HG03558 (cell line): ENCODE data around the gene RASAL2.

Source experiments
- ATAC-seq: cut with Tn5 transposase; IDR thresholded peaks from one replicate; pipeline ENCODE4 v1.9.1; 2021; ENCODE audit warnings: moderate number of reproducible peaks; ENCODE audit not compliant: unreplicated experiment; ENCODE audit errors: extremely low read depth

Gene RASAL2

DNA sequence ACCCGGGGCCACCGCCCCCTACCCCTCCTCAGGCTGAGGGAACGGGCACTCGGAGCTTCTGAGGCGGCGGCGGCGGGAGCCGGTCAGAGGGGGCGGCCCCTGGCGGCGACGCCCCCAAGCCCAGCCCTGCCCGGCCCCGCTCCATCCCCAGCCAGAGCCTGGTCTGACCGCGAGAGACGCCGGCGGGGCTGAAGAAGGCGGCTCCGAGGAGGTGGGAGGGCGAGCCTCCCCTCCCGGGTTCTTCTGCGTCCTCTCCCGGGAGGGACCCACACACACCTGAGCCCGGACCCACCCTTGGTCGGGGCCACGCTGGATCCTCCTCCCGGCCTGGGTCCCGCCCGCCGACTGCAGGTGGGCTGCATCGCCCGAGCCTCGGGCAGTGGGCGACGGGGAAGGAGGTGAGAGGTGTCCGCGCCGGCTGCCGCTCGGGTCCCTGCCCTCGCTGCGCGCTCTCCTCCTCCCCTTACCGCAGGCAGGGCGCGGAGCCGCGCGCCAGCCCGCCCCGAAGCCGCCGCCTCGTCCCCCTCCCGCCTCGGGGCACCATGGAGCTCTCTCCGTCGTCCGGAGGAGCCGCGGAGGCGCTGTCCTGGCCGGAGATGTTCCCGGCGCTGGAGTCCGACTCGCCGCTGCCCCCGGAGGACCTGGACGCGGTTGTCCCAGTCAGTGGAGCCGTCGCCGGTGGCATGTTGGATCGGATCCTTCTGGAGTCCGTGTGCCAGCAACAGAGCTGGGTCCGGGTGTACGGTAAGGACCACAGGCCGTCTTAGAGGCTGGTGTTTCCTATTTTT, at the start of gene RASAL2:
Gene RASAL2 (plus strand): TSS at position 154 of the 788 bp plus-strand sequence. CDS start 389 bp downstream, at position 543.
- peak; percentile 28 for ATAC-seq

DNA sequence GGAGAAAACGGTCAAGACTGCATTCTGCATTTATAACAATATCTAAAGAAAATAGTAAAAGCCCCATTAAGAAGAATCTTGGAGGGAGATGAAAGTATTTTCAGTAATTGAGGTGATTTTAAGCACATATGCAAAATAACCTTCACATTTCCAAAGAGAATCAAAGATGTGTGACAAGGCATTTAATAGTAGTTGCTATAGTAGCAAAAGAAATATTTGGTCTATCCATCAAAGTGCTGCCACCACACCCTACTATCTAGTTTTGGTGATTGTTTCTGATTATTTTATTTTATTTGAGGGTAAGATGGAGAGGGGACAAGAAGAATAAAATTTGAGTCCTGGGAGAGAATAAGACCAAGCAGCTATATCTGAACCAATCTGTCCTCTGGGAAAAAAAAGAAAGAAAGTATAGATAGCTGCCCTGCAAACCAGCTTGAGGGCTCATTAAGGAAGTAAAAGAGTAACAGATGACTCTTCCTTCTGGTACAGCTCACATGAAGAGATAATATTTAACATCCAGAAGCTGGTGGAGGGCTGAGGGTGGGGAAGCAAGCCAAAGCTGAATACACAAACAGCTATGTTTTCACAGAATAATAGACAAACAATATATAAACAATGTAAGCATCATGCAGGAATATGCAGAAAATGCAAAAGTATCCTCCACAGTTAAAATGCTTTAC, 47.2 kb upstream of the RASAL2 start:
- no peak for ATAC-seq

DNA sequence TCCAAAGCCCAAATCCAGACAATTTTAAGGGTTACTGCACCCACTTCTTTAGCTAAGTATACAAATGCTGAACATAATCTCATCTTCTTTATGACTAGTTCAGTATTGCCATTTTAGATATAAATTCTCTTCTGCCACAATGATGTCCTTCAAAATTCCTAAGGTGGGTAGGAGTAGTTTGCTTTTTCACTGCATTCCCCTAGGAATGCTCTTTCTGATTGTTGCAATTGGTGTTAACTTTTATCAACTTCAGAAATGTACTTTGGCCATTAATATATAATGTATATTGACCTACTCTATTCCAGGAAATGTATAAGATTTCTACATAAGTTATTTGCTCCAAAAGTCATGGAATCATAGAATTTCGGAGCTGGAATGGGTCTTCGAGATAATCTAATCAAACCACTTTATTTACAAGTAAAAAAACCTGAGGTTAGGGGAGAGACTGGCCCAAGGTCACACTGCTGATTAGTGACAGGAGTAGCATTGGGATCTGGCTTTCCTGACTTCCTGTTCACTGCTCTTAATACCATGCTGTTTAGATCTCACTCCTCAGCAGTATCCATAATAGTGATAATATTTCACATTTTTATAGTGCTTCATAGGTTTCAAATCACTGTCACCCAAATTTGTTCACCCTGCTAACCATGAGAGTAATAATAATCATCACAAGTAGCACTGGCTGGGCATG, 46.4 kb upstream of the RASAL2 start:
- ATAC-seq = no peak

DNA sequence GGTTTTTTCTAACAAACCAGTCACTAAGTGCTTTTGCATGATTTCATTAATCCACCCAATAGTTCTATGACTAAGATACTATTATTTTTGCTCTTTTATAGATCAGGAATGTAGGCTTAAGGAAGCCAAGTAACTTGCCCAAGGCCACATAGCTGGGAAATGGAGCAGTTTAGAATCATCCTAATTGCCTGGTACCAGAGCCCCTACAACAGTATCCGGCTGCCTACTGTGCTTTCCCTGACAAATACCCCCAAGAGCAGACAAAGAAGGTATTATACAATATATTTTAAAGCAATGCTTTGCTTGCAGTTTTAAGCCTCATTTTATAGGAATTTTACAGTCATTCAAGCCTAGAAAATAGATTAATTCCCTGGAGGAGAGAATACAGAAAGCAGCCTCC, 45.5 kb upstream of the RASAL2 start:
- ATAC-seq = no peak

DNA sequence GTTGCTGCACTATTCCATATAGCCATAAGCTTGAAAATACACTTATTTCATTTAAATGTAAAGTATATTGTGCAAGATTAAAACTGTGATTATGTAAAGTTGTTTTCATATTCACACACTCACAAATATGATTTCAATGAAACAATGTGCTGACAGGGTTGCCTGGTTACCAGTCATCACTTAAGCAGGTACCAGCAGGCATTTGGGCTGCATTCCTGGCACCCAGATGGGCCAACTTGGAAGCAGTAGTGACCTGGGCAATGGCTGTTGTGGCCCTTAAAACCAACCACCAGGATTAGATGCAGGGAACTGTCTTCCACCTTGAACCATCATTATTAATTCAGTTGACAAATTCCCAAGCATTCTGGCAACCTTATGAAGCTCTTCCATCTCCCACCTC, 45.0 kb upstream of the RASAL2 start:
- ATAC-seq = no peak

DNA sequence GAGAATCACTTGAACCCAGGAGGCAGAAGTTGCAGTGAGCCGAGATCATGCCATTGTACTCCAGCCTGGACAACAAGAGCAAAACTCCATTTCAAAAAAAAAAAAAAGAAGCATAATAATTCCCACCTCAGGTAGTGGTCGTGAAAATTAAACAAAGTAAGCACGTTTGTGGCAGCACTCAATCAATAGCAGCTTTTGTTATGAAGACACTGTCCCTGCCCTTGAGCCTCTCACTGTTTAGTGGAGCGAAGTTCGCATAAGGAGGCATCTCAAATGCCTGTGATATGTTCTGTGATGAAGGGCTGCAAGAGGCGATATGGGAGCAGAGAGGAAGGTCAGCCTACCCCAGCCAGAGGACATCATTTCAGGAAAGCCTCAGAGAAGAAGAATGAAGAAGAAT, 43.8 kb upstream of the RASAL2 start:
- no peak for ATAC-seq

DNA sequence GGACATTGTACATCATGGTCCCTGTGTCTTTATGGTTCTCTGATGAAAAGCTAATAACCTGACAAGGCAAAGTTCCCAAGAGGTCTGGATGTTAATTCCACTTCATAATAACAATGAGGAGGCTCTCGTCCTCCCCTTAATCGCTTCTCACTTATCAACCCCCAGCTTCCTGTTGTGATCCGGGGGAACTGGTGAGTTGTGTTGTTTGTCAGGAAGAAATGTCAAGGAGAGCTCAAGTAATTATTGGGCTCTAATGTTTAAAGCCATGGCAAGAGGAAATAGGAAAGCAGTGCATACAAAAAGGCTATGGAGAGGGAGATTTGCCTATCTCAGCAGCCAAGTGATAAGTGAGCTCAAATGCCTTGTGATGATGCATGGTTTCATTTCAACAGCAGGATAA, 42.8 kb upstream of the RASAL2 start:
- ATAC-seq = no peak

DNA sequence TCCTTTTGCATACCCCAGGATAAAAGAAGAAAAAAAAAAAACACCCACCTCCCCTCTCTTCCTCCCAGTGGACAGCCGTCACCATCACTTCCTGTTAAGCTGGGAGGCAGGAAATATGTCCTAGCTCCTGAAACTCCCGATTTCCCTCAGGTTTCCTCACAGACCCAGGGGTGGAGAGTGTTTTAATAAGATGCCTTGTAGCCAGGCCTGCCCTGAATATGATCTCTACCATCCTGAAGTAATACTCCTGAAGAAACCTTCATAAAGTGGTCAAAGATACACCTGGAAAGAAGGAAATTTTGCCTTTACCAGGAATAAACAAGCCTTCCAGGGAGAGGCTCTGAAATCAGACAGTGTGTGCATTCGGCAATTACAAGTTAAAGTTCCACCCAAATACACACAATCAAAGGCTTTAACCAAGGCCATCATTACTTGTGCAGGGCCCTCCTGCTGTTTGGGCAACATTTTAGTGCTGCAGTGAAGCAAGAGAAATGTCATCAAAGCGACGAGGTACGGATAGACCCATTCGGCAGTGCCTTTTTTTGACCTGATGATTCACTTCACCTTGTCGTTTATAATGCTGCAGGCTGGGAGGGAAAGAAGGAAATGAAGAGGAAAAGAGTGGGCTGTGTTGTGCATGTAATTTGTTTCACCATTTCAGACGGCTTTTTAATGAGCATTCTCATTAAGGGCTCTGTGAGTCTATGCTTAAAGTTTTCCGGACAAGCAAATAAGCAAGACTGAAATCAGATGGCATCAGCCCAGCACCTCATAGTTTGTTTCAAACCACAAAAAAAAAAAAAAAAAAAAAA, 41.0 kb upstream of the RASAL2 start:
- no peak for ATAC-seq

DNA sequence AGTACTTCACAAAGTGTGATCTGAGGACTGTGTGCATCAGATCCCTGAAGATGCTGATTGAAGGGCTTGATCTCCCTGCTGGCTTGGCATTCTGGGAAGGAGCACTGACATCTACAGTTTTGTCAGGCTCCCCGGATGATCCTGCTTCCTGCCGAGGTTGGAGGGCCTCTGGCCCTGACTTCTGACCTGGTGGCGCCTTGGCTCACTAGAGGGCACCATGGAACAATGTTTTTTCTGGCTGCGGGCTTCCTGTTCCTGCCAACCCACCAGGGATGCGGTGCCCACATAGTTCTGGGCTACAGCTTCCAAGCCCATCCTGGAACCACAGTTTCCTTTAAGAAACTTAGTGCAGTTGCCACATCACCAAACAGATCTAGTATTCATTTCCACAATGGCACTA, 38.8 kb upstream of the RASAL2 start:
- no peak for ATAC-seq

DNA sequence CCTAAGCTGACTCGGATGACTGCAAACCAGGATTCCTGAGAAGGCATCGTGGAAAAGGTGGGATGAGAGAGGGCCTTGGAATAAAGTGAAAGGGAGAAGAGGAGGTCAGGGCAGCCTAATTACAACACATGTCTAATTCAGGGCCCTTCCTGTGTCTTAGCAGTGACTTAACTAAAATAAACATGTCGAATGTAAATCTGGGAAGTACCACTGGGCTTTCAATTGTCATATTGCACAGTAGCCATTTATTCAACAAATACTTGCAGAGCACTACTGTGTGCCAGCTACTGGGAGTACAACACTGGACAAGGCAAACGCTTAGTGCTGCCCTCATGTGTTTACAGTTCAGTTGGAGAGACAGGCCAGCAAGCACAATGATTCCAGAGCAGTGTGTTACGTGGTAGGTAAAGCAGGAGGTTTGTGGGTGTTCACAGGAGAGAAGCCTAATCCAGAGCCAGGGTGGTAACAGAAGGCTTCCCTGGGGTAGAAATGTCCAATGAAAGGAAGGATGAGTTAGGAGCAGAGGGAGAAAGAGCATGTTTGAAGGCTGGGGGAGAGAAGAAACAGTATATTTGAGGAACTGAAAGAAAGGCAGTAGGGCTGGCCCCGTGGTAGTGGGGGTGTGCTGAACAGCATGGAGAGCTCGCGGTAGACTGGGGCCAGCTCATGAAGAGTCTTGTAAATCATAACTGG, 38.0 kb upstream of the RASAL2 start:
- ATAC-seq = peak; percentile 57

DNA sequence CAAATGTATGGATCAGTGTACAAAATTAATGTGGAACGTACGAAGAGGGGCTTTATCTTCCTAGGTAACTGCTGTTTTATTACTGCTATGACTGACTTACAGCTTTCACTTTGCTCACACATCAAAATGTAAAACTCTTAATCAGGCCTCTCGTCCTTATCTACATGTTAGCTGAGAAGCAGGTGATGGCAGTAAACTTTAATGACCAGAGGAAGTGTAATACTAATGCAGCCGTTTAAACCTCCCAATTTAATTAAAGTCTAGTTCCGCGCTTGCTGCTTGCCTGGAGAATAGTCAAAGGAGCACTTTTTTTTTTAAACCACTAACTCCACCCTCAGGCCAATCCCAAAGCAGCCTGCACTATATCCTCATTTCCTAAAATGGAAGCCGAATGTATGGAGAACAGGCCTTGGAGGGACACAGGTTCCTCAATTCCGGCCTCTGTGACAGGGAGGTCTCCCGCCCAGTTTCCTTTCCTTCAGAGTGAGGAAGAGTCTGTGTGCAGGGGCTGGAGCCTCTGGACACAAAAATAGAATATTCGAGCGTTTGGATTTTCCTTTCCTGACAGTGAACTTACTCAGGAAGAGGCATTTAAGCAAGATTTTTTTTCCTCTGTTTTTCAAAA, 36.7 kb upstream of the RASAL2 start:
- ATAC-seq = no peak

DNA sequence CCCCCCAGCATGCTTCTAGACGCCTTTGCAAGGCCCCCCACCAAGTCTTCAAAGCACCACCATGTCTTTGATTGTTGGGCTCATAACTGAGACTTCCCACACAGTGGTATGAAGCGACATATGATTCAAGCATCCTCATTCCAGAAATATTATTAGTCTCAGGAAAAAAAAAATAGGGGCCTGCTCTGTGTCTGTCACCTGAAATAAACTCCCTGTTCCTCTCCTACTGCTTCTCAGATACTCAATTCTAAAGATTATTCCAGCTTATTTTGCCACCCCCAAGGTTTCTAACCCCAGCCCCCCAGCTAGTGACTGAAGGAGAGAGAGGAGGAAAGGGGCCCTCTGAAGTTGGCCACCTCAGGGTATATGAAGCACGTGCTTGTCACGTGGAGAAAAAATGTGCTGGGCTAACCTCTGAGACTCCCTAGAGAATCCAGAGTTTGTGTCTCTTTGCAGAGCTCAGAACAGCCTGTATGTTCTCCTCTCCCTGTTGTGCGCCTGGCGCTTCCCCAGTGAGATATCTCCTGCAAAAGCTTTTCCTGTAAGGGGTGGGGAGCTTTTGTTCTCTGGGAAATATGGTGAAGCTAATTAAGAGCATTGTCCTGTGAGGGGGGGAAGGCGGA, 35.9 kb upstream of the RASAL2 start:
- no peak for ATAC-seq

DNA sequence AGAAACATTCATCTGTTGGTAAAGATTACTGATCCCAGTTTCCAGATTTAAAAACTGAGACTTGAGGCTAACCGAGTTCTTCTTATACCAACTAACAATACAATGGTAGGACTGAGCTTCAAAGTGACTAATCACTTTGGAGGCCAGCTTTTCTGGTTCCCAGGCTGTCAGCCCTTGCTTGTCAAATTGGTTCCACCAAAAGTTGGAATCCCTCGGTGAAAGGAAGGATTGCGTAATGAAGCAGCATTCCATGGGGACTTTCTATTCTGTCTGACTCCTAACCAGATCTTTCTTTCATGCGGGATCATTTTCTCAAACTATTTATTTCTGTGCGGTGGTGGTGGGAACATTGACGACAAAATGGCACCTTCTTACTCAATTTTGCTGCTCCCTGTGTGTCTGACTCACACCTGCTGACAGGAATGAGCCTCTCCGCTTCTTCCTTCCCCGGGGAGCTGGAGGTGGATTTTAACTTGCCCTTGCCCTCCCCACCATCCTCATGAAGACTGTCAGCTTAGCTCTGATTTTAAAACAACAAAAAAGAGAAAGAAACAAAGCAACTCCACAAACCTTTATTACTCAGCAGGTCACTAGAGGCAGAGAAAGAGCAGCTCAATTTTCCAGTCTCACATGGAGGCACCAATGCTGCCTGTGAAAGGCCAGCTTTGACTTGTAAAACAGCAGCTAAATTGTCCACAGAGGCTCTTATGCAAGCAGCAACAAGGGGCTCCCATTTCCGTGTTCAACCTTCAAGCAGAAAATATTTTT, 32.9 kb upstream of the RASAL2 start:
- no peak for ATAC-seq

DNA sequence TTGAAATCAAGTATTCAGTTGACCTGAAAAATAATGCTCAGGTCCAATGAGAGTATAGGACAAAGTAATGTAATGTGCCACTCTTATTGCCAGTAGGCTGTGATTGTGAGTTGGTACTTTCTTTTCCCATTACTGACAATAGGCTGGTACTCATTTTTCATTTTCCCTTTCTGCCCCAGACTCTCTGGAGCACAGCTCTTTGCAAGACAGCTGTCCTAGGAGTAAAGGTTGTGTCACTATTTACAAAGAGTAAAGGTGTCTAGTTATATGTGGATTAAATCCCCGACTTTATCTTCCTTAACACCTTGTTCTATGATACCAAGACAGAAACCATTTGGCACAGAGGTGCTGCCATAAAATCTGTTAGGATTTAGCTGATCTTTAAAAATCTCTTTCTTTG, 32.3 kb upstream of the RASAL2 start:
- no peak for ATAC-seq

DNA sequence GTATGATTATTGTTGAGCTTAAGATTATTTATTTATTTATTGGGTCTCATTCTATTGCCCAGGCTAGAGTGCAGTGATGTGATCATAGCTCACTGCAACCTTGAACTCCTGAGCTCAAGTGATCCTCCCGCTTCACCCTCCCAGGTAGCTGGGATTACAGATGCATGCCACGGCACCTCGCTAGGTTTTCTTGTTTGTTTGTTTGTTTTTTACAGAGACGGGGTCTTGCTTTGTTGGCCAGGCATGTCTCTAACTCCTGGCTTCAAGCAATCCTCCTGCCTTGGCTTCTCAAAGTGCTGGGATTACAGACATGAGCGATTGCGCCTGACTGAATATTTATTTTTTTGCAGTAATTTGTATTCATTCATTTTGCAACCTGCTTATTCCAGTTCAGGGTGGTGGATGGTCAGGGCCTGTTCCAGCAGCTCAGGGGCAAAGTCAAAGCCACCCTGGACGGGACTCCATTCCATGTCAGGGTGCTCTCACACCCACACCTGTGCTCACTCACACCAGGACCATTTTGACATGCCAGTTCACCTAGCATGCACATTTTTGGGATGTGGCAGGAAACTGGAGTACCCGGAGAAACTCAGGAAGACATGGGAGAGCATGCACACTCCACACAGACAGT, 29.6 kb upstream of the RASAL2 start:
- no peak for ATAC-seq

DNA sequence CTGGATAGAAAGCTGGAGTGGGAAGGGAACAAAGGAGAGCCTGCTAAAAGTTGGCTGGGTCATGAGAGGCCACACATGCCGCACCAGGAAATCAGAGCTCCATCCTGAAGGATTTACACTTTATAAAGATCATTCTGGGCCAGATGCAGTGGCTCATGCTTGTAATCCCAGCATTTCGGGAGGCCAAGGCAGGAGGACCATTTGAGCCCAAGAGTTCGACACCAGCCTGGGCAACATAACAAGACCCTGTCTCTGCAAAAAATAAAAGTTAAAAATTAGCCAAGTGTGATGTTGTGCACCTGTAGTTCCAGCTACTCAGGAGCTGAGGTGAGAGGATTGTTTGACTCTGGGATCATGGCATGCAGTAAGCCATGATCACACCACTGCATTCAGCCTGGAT, 28.7 kb upstream of the RASAL2 start:
- no peak for ATAC-seq

DNA sequence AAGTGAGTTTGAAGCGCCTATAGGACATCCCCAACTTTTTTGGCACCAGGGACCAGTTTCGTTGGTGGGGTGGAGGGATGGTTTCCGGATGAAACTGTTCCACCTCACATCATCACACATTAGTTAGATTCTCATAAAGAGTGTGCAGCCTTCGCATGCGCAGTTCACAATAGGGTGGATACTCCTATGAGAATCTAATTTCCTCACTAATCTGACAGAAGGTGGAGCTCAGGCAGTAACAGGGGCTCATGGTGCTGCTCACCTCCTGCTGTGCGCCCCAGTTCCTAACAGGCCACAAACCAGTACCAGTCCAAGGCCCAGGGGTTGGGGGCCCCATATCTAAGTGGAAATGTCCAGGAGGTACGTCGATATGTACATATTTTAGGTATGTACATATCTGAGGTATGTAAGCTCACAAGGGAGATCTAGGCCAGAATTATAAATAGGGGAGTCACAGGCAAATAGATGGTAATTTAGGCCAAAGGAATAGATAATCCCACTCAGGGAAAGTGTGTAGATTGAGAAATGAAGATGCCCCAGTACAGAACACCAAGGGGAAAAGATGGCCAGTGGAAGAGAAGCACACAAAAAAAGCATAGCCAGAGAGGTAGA, 27.5 kb upstream of the RASAL2 start:
- ATAC-seq = no peak
